GM13977 (cell line): Measurements from ENCODE around the gene CARD9.

Experiments
- DNase-seq: peaks from one replicate; pipeline ENCODE4 v3.0.0; 2012; ENCODE audit warnings: low spot score
- CTCF ChIP-seq: IDR thresholded peaks from 2 replicates; pipeline ENCODE4 v1.5.1; 2012; ENCODE audit warnings: mild to moderate bottlenecking, control low read depth; ENCODE audit not compliant: insufficient read depth; ENCODE audit errors: extremely low read depth, missing control alignments
- in situ Hi-C: fragments of 300-500 bp; cut with MboI; formaldehyde crosslinking; loops from one replicate; pipeline ENCODE4 v1.12.0; 2022; ENCODE audit warnings: low sequenced_read_pairs, low pct_unique_long_range_greater_than_20kb, mixed read lengths, inconsistent platforms; ENCODE audit not compliant: unreplicated experiment

CARD9 gene

GRCh38 chr9:136375096-136375495 is 1.6 kb upstream of the CARD9 start:
- TF ChIP-seq CTCF, result no peak
- DNase-seq, result no peak
- in situ Hi-C loops, result no loop called here

- in situ Hi-C loops, result no loop called here
- DNase-seq, result no peak
- TF ChIP-seq CTCF, result no peak
These were observed 710 bp upstream of the CARD9 start for GRCh38 chr9:136374183-136374575.

- TF ChIP-seq CTCF, result peak; percentile 23
- in situ Hi-C loops, result no loop called here
- no peak for DNase-seq
These were observed 739 bp downstream of the CARD9 start for GRCh38 chr9:136372561-136373299.

GRCh38 chr9:136372006-136372405 is 1.5 kb downstream of the CARD9 start:
- DNase-seq, result no peak
- TF ChIP-seq CTCF, result no peak
- in situ Hi-C loops, result no loop called here

GRCh38 chr9:136371533-136371880 is 2.0 kb downstream of the CARD9 start:
- no peak for DNase-seq
- no peak for TF ChIP-seq CTCF
- in situ Hi-C loops, result no loop called here

GRCh38 chr9:136370687-136371532 is 2.6 kb downstream of the CARD9 start:
- in situ Hi-C loops, result no loop called here
- no peak for DNase-seq
- no peak for TF ChIP-seq CTCF
